Measurements from ENCODE around the gene KIAA1586. TPM values are rescaled to one million over a fixed set of nuclear protein-coding genes. Genes with fewer than 3 reads are reported as not detected.
"Not testable (repeated sequence)": the region's sequence is repeated elsewhere in the genome, so short reads cannot be mapped to it uniquely, and the experiment has no call there.

KIAA1586 gene
- total RNA-seq, 4 donors from 2014 or later, result 6.2 to 9.9 (median 8.7) TPM

- intact Hi-C loops (cut with DNase I), result loop anchor here (5.0 kb wide), 1 partner anchor 43 kb away; the partner anchor contains the start of gene KIAA1586
- Histone ChIP-seq H3K4me1 (peaks cover 23 to 41% (median 37%) of the 10 kb centered on the region in 4 donors), H3K36me3 (peaks cover 0 to 3% (median 0%) of the 10 kb centered on the region in 4 donors), H3K27me3 (no peaks in the 10 kb centered on the region), H3K9me3 (no peaks in the 10 kb centered on the region), H3K4me3 (peak within 1 kb of the TSS; percentile 60 to 73 (median 62)), H3K27ac (replicated peaks in 1 of 4) (peak within 1 kb of the TSS; percentile 83 to 90 (median 86))
- peak; percentile 99 for DNase-seq (ENCODE audit: extremely low spot score)
- TF ChIP-seq POLR2AphosphoS5 (IDR thresholded peaks at IDR 0.05) (peak; percentile 98), CTCF (IDR thresholded peaks at IDR 0.05) (peak in 1 of 3 experiments; percentile 40), POLR2A (IDR thresholded peaks at IDR 0.05; ENCODE audit: low read depth) (peak; percentile 75), EP300 (IDR thresholded peaks at IDR 0.05) (no peak)
- 1% methylated on average over 12 of the region's 58 CpGs for WGBS
These were observed 43.4 kb downstream of the KIAA1586 start, which contains the start of gene ZNF451 for GRCh38 chr6:57089687-57090457. Gene ZNF451, plus strand, starts transcription at chr6:57090188. Its CDS starts 66 bp downstream, at chr6:57090254.

GRCh38 chr6:57090458-57091067, 44.1 kb downstream of the KIAA1586 start:
- DNase-seq (ENCODE audit: extremely low spot score); H3K27me3 ChIP-seq; H3K9me3 ChIP-seq; H3K36me3 ChIP-seq; intact Hi-C loops (cut with DNase I): not testable (repeated sequence)
- no CpG with 5 or more reads among the region's 27 CpGs for WGBS
- H3K27ac ChIP-seq (replicated peaks in 1 of 4), result peak overlapping the region in 3 of 4 donors; percentile 83 to 90 (median 89)
- peak overlapping the region in 3 of 4 donors; percentile 60 to 62 (median 61) for H3K4me3 ChIP-seq
- peaks cover 23 to 48% (median 39%) of the 10 kb centered on the region in 4 donors for H3K4me1 ChIP-seq

- H3K27me3 ChIP-seq; DNase-seq (ENCODE audit: extremely low spot score); intact Hi-C loops (cut with DNase I); H3K36me3 ChIP-seq; H3K9me3 ChIP-seq: not testable (repeated sequence)
- 83% methylated on average over 7 of the region's 7 CpGs for WGBS
- Histone ChIP-seq H3K27ac (replicated peaks in 1 of 4) (peak overlapping the region; percentile 13 to 56 (median 30)), H3K4me3 (peak overlapping the region in 2 of 4 donors; percentile 5 to 13), H3K4me1 (peaks cover 23 to 52% (median 39%) of the 10 kb centered on the region in 4 donors)
These were observed 44.9 kb downstream of the KIAA1586 start for GRCh38 chr6:57091375-57091774.

GRCh38 chr6:57094689-57095088, 48.2 kb downstream of the KIAA1586 start:
- no peak for DNase-seq (ENCODE audit: extremely low spot score)
- H3K27me3 ChIP-seq, result no peaks in the 10 kb centered on the region
- no peak overlapping the region for H3K4me3 ChIP-seq
- TF ChIP-seq CTCF (IDR thresholded peaks at IDR 0.05) (no peak), POLR2A (IDR thresholded peaks at IDR 0.05; ENCODE audit: low read depth) (no peak), POLR2AphosphoS5 (IDR thresholded peaks at IDR 0.05) (no peak), EP300 (IDR thresholded peaks at IDR 0.05) (no peak)
- intact Hi-C loops (cut with DNase I), result no loop called here
- 100% methylated on average over 1 of the region's 1 CpG for WGBS
- peaks cover 24 to 62% (median 52%) of the 10 kb centered on the region in 4 donors for H3K4me1 ChIP-seq
- H3K27ac ChIP-seq (replicated peaks in 1 of 4), result no peak overlapping the region
- H3K9me3 ChIP-seq, result no peaks in the 10 kb centered on the region
- H3K36me3 ChIP-seq, result peaks cover 6 to 17% (median 12%) of the 10 kb centered on the region in 4 donors

- Histone ChIP-seq H3K9me3 (no peaks in the 10 kb centered on the region), H3K27me3 (no peaks in the 10 kb centered on the region), H3K4me3 (no peak overlapping the region), H3K36me3 (peaks cover 32 to 45% (median 40%) of the 10 kb centered on the region in 4 donors), H3K27ac (replicated peaks in 1 of 4) (no peak overlapping the region), H3K4me1 (peaks cover 15 to 49% (median 38%) of the 10 kb centered on the region in 4 donors)
- no peak for TF ChIP-seq CTCF (IDR thresholded peaks at IDR 0.05)
- TF ChIP-seq EP300 (IDR thresholded peaks at IDR 0.05), result no peak
- no peak for TF ChIP-seq POLR2AphosphoS5 (IDR thresholded peaks at IDR 0.05)
- TF ChIP-seq POLR2A (IDR thresholded peaks at IDR 0.05; ENCODE audit: low read depth), result no peak
- WGBS, result 76% methylated on average over 1 of the region's 1 CpG
- DNase-seq (ENCODE audit: extremely low spot score), result no peak
- intact Hi-C loops (cut with DNase I), result no loop called here
These were observed 51.1 kb downstream of the KIAA1586 start for GRCh38 chr6:57097596-57097995.

Data from esophagus muscularis mucosa (tissue), 4 donors.